Ectodermal cell (in vitro differentiated cells): Measurements from ENCODE around the gene SLIT3.
A peak's percentile ranks its signal among the peaks of the same experiment; 100 is the strongest.

Source experiments
- H3K27ac ChIP-seq: 2 replicates; pipeline ENCODE4 v1.7.0; 2013; ENCODE audit warnings: mild to moderate bottlenecking, low read depth, low read length; ENCODE audit not compliant: insufficient read depth, poor library complexity, severe bottlenecking
- H3K27me3 ChIP-seq: 2 replicates; pipeline ENCODE4 v1.7.0; 2013; ENCODE audit warnings: mild to moderate bottlenecking, low read length; ENCODE audit not compliant: insufficient read depth, control insufficient read depth, poor library complexity, severe bottlenecking
- H3K36me3 ChIP-seq: one replicate; pipeline ENCODE4 v1.7.0; 2013; ENCODE audit warnings: low read length; ENCODE audit not compliant: control insufficient read depth, insufficient read depth
- H3K4me1 ChIP-seq: one replicate; pipeline ENCODE4 v1.7.0; 2013; ENCODE audit warnings: low read length; ENCODE audit not compliant: control insufficient read depth, insufficient read depth
- H3K4me3 ChIP-seq: 2 replicates; pipeline ENCODE4 v1.7.0; 2013; ENCODE audit warnings: low read depth, low read length, control low read depth; ENCODE audit not compliant: insufficient read depth
- H3K9me3 ChIP-seq: 2 replicates; pipeline ENCODE4 v1.7.0; 2013; ENCODE audit warnings: mild to moderate bottlenecking, low read length, moderate library complexity; ENCODE audit not compliant: control insufficient read depth
- WGBS, 2 experiments: methylation state at CpG; one replicate each; pipeline ENCODE4 v1.1.7; 2013; ENCODE audit warnings: missing lambda C conversion rate in 2 of 2; 5-methylcytosine and 5-hydroxymethylcytosine counted together

SLIT3 gene

GRCh38 chr5:169062690-169063089, 238.2 kb downstream of the SLIT3 start:
- Histone ChIP-seq H3K4me3 (no peak overlapping the region), H3K9me3 (no peaks in the 10 kb centered on the region), H3K27me3 (no peaks in the 10 kb centered on the region), H3K27ac (no peak overlapping the region), H3K4me1 (peaks cover 15% of the 10 kb centered on the region), H3K36me3 (no peaks in the 10 kb centered on the region)
- 89 to 90% methylated on average over 2 of the region's 2 CpGs for WGBS, 2 experiments

- 90 to 91% methylated on average over 8 of the region's 8 CpGs for WGBS, 2 experiments
- H3K36me3 ChIP-seq: no peaks in the 10 kb centered on the region
- H3K27ac ChIP-seq: no peak overlapping the region
- H3K9me3 ChIP-seq: no peaks in the 10 kb centered on the region
- no peak overlapping the region for H3K4me3 ChIP-seq
- peaks cover 14% of the 10 kb centered on the region for H3K4me1 ChIP-seq
- no peaks in the 10 kb centered on the region for H3K27me3 ChIP-seq
Measured at GRCh38 chr5:169054506-169054905, 246.4 kb downstream of the SLIT3 start.

DNA sequence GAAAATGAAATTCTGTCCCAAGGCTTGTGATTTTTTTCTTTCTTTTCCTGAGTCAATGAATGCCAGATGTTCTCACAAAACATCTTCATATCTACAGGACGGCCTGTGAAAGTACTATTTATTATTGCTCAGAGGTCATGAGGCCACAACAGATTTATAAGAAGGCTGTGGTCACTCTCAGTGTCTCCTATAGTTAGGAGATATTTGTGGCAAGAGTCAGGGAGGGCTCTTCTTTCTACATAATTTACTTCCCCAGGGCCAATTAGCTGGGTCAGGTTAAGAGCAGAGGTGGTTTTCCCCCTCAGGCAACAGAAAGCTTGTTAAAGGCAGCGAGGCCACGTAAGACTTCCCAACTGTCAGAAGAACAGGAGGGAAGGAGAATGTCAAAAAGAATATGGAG, 248.7 kb downstream of the SLIT3 start:
- Histone ChIP-seq H3K4me3 (no peak overlapping the region), H3K4me1 (peaks cover 14% of the 10 kb centered on the region), H3K27ac (no peak overlapping the region), H3K9me3 (no peaks in the 10 kb centered on the region), H3K27me3 (no peaks in the 10 kb centered on the region), H3K36me3 (no peaks in the 10 kb centered on the region)
- 90 to 95% methylated on average over 3 of the region's 3 CpGs for WGBS, 2 experiments

GRCh38 chr5:169051351-169051750, 249.6 kb downstream of the SLIT3 start:
- H3K27ac ChIP-seq: peak overlapping the region; percentile 17
- no peak overlapping the region for H3K4me3 ChIP-seq
- H3K4me1 ChIP-seq: peaks cover 14% of the 10 kb centered on the region
- no peaks in the 10 kb centered on the region for H3K9me3 ChIP-seq
- no peaks in the 10 kb centered on the region for H3K36me3 ChIP-seq
- no peaks in the 10 kb centered on the region for H3K27me3 ChIP-seq

- WGBS, 2 experiments: 90 to 95% methylated on average over 10 of the region's 10 CpGs
- Histone ChIP-seq H3K27ac (no peak overlapping the region), H3K4me3 (no peak overlapping the region), H3K36me3 (no peaks in the 10 kb centered on the region), H3K9me3 (no peaks in the 10 kb centered on the region), H3K27me3 (no peaks in the 10 kb centered on the region), H3K4me1 (peaks cover 14% of the 10 kb centered on the region)
Measured at GRCh38 chr5:169050636-169051035, 250.3 kb downstream of the SLIT3 start.

DNA sequence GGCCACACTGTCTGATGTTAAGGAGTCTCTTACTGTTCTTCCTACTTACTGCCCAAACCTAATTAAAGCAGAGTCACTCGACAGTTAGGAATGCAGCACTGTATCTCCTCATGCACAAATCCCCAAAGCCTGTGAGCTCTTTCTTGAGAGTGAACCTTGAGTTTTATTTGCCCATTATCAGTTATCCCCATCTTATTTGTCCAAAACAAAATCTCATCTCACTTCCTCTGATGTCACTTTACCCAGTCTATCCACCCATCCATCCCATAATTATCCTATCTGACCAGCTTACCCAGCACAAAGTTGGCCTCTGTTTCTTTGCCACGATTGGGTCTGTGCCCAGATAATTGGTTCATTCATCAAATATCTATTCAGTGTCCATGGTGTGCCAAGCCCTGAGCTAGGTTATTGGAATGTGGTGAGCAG, 250.8 kb downstream of the SLIT3 start:
- 84 to 85% methylated on average over 2 of the region's 2 CpGs for WGBS, 2 experiments
- Histone ChIP-seq H3K4me1 (peaks cover 18% of the 10 kb centered on the region), H3K4me3 (no peak overlapping the region), H3K27ac (no peak overlapping the region), H3K9me3 (no peaks in the 10 kb centered on the region), H3K36me3 (no peaks in the 10 kb centered on the region), H3K27me3 (no peaks in the 10 kb centered on the region)

- no peaks in the 10 kb centered on the region for H3K27me3 ChIP-seq
- 89 to 91% methylated on average over 2 of the region's 2 CpGs for WGBS, 2 experiments
- no peak overlapping the region for H3K27ac ChIP-seq
- H3K4me1 ChIP-seq: peaks cover 23% of the 10 kb centered on the region
- no peaks in the 10 kb centered on the region for H3K36me3 ChIP-seq
- no peak overlapping the region for H3K4me3 ChIP-seq
- no peaks in the 10 kb centered on the region for H3K9me3 ChIP-seq
Measured at GRCh38 chr5:169049712-169050111, 251.2 kb downstream of the SLIT3 start.

DNA sequence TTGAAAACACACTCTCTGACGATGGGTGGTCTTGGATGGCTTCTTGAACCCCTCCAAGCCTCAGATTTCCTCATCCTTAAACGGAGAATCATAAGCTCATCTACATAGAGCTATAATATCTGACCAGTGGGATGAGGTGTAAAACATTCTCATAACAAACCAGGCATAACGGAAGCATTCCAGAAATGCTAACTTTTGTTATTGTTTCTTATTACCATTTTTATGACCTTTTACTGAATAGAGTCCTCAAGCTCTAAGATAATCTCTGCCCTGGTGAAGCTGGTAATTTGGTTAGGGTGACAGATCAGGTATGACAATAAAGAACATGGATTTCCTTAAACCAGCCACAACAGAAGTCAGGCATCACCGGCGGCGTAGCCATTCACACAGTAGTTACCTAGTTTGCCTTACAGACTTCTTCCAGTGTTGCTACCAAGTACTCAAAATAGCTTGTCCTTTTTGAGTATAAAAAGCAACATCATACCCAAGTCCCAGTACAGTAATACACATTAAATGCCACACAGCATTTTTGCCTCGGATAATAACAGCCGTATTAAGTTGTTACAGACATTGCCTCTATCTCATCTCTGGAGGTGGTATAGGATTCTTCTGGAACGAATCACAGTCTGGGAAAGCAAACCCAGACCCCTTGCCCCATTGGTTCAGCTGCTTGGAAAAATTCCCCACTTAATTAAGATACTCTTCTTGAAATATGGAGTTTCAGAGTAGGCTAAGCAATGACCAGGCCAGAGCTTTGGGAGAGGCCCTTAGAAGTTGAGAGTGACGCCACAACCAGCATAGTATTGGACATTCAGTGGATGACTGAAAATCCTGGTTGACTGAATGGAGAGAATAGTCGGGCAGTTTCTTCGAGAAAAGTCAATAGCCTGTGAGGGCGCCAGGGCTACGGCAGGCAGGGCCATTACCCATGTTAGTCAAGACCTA, 252.5 kb downstream of the SLIT3 start:
- Histone ChIP-seq H3K27me3 (no peaks in the 10 kb centered on the region), H3K9me3 (no peaks in the 10 kb centered on the region), H3K27ac (no peak overlapping the region), H3K4me3 (no peak overlapping the region), H3K4me1 (peaks cover 26% of the 10 kb centered on the region), H3K36me3 (no peaks in the 10 kb centered on the region)
- WGBS, 2 experiments: 93 to 96% methylated on average over 12 to 14 of the region's 14 CpGs

DNA sequence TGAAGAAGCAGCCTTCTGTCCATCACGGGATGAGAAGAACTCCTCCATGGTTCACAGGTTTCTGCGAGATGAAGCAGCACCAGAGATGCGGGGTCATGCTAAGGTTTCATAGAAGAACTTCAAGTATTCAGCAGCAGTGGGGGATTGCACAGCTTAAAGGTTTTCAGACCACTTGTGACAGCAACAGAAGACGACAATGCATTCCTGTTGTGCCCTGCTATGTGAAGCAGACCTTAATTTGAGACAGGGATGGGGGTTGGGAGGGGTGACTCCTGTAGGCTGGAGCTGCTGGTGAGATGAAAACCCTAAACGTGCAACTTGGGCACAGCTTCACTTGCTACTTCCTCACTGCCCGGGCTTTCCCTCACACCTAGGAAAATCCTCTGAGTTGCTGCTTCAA, 256.0 kb downstream of the SLIT3 start:
- no peak overlapping the region for H3K4me3 ChIP-seq
- no peaks in the 10 kb centered on the region for H3K36me3 ChIP-seq
- WGBS, 2 experiments: 69 to 73% methylated on average over 6 of the region's 6 CpGs
- no peak overlapping the region for H3K27ac ChIP-seq
- H3K9me3 ChIP-seq: no peaks in the 10 kb centered on the region
- H3K27me3 ChIP-seq: no peaks in the 10 kb centered on the region
- peaks cover 12% of the 10 kb centered on the region for H3K4me1 ChIP-seq

GRCh38 chr5:169041180-169041579, 259.8 kb downstream of the SLIT3 start:
- Histone ChIP-seq H3K27ac (no peak overlapping the region), H3K36me3 (no peaks in the 10 kb centered on the region), H3K4me1 (peaks cover 28% of the 10 kb centered on the region), H3K4me3 (no peak overlapping the region), H3K9me3 (no peaks in the 10 kb centered on the region), H3K27me3 (no peaks in the 10 kb centered on the region)
- 94 to 96% methylated on average over 7 of the region's 7 CpGs for WGBS, 2 experiments
